Right lobe of liver (tissue), 4 donors: Measurements from ENCODE around the gene CD4.

Experiments used
- POLR2A ChIP-seq: fragments of 450-650 bp; IDR thresholded peaks from one replicate; pipeline ENCODE4 v1.6.1; 2017; ENCODE audit warnings: antibody characterized with exemption, mild to moderate bottlenecking
- TF ChIP-seq, protein P1 (sequence below), 4 donors: fragments of 200-600 bp in 3 of 4; fragments of 450-650 bp in 1 of 4; IDR thresholded peaks; one replicate each; pipeline versions ENCODE4 v1.5.1 to v1.8.0; 2016 to 2022; ENCODE audit warnings: antibody characterized with exemption in 4 of 4, mild to moderate bottlenecking in 2 of 4
- donor health status: DM: no; HTN: no; CAD: no.
- donor health status: DM: no; HTN: no; CAD: no.
- donor health status: DM: no; HTN: yes; CAD: no.

DNA sequence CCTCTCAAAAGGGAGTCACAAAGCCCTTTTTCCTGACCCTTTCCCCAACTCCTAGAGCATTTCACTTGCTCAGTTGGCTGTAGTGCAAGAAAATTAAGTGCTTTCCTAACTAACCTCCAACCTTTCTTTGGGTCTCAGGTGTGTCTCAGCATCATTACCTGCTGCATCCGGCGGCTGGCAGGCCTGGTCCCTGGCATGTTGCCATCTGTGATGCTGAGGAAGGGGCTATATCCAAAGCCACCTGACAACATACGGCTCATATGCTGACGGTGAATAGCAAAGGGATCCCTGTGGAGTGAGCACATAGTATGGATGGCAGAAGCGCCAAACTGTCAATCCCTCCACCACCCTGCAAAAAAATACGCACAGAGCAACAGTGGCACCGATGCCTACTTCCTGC, 37.6 kb upstream of the CD4 start:
- no peak for TF ChIP-seq POLR2A
- TF ChIP-seq, protein P1, sequence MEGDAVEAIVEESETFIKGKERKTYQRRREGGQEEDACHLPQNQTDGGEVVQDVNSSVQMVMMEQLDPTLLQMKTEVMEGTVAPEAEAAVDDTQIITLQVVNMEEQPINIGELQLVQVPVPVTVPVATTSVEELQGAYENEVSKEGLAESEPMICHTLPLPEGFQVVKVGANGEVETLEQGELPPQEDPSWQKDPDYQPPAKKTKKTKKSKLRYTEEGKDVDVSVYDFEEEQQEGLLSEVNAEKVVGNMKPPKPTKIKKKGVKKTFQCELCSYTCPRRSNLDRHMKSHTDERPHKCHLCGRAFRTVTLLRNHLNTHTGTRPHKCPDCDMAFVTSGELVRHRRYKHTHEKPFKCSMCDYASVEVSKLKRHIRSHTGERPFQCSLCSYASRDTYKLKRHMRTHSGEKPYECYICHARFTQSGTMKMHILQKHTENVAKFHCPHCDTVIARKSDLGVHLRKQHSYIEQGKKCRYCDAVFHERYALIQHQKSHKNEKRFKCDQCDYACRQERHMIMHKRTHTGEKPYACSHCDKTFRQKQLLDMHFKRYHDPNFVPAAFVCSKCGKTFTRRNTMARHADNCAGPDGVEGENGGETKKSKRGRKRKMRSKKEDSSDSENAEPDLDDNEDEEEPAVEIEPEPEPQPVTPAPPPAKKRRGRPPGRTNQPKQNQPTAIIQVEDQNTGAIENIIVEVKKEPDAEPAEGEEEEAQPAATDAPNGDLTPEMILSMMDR (IDR thresholded peaks at IDR 0.05): no peak
